ENCODE data around the gene SLC38A10. TPM values are rescaled to one million over a fixed set of nuclear protein-coding genes. Genes with fewer than 3 reads are reported as not detected.

The SLC38A10 gene
- total RNA-seq, 1 experiment from 2014 or later, result 109 TPM

DNA sequence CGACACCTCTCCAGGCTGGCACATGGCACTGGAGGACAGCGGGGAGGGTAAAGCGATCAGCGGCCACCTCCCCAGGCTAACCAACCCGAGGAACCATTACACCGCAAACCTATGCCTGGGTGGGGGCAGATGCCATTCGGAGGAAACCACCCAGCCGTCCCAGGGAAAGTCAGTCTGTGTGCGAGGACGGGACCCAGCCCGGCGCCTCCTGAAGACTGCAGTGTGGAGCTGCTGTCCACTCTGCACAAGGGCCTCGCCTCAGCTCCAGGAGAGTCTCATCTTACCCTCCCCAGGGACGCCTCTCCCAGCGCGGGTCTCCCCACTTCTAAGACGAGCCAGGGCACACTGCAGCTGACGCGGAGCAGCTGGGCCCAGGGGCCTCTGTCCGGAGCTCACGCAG is 8.0 kb downstream of the SLC38A10 start:
- ChIA-PET POLR2A (no interaction called here), RAD21 (ENCODE audit: low non-redundant PET in 1 of 2, low total read pairs in 2 of 2, uncharacterized antibody in 2 of 2, unreplicated experiment in 2 of 2) (no interaction called here), CTCF (no interaction called here)
- Histone ChIP-seq H3K4me2 (ENCODE audit: low read length) (no peak overlapping the region), H3K9me3 (ENCODE audit: control insufficient read depth in 1 of 2, insufficient read depth in 1 of 2, low read depth in 1 of 2, low read length in 2 of 2) (no peaks in the 10 kb centered on the region), H3K27me3 (ENCODE audit: insufficient read depth, low read length) (no peaks in the 10 kb centered on the region), H3K9me2 (ENCODE audit: insufficient read depth) (no peaks in the 10 kb centered on the region), H3K36me3 (ENCODE audit: control insufficient read depth in 1 of 2, insufficient read depth in 2 of 2, low read length in 2 of 2) (peaks cover 33% of the 10 kb centered on the region in 2 experiments; a peak in 3 of 4 replicates), H3K79me2 (ENCODE audit: insufficient read depth, low read length) (peaks cover 73% of the 10 kb centered on the region), H3K27ac (ENCODE audit: low read depth, low read length) (no peak overlapping the region; the same call in 1 of the 2 replicates), H3K9ac (ENCODE audit: low read length) (no peak overlapping the region), H3K4me3 (replicated peaks in 1 of 2; ENCODE audit: low read depth in 1 of 2, low read length in 2 of 2) (no peak overlapping the region), H4K20me1 (ENCODE audit: insufficient read depth) (peaks cover 3% of the 10 kb centered on the region; the same call in 1 of the 2 replicates), H2AFZ (ENCODE audit: low read depth, low read length, poor library complexity, severe bottlenecking) (no peak overlapping the region), H3K4me1 (ENCODE audit: control insufficient read depth in 1 of 2, insufficient read depth in 2 of 2, low read length in 2 of 2) (peaks cover 0 to 5% of the 10 kb centered on the region in 2 experiments; a peak in 2 of 4 replicates)
- BruUV-seq (replicated peaks), result no TSS peak
- intact Hi-C loops (cut with micrococcal nuclease), result no loop called here
- no peak for TF ChIP-seq CBX3 (IDR thresholded peaks at IDR 0.05; ENCODE audit: low read depth)
- TF ChIP-seq POLR2AphosphoS5 (IDR thresholded peaks at IDR 0.05; ENCODE audit: low read depth, low read length), result no peak
- TF ChIP-seq, protein P1, sequence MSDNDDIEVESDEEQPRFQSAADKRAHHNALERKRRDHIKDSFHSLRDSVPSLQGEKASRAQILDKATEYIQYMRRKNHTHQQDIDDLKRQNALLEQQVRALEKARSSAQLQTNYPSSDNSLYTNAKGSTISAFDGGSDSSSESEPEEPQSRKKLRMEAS (IDR thresholded peaks at IDR 0.05), result no peak
- no peak for TF ChIP-seq TCF7L2 (IDR thresholded peaks at IDR 0.05; ENCODE audit: borderline replicate concordance, extremely low read depth, insufficient read depth, insufficient read length)
- no peak for TF ChIP-seq ZFX (IDR thresholded peaks at IDR 0.05)
- TF ChIP-seq SIN3A (IDR thresholded peaks at IDR 0.05; ENCODE audit: low read depth), result no peak
- TF ChIP-seq, protein P2, sequence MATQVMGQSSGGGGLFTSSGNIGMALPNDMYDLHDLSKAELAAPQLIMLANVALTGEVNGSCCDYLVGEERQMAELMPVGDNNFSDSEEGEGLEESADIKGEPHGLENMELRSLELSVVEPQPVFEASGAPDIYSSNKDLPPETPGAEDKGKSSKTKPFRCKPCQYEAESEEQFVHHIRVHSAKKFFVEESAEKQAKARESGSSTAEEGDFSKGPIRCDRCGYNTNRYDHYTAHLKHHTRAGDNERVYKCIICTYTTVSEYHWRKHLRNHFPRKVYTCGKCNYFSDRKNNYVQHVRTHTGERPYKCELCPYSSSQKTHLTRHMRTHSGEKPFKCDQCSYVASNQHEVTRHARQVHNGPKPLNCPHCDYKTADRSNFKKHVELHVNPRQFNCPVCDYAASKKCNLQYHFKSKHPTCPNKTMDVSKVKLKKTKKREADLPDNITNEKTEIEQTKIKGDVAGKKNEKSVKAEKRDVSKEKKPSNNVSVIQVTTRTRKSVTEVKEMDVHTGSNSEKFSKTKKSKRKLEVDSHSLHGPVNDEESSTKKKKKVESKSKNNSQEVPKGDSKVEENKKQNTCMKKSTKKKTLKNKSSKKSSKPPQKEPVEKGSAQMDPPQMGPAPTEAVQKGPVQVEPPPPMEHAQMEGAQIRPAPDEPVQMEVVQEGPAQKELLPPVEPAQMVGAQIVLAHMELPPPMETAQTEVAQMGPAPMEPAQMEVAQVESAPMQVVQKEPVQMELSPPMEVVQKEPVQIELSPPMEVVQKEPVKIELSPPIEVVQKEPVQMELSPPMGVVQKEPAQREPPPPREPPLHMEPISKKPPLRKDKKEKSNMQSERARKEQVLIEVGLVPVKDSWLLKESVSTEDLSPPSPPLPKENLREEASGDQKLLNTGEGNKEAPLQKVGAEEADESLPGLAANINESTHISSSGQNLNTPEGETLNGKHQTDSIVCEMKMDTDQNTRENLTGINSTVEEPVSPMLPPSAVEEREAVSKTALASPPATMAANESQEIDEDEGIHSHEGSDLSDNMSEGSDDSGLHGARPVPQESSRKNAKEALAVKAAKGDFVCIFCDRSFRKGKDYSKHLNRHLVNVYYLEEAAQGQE (IDR thresholded peaks at IDR 0.05; ENCODE audit: low read depth), result no peak
- no peak for TF ChIP-seq ZNF274 (IDR thresholded peaks at IDR 0.05; ENCODE audit: low read depth, low read length)
- TF ChIP-seq, protein P3, sequence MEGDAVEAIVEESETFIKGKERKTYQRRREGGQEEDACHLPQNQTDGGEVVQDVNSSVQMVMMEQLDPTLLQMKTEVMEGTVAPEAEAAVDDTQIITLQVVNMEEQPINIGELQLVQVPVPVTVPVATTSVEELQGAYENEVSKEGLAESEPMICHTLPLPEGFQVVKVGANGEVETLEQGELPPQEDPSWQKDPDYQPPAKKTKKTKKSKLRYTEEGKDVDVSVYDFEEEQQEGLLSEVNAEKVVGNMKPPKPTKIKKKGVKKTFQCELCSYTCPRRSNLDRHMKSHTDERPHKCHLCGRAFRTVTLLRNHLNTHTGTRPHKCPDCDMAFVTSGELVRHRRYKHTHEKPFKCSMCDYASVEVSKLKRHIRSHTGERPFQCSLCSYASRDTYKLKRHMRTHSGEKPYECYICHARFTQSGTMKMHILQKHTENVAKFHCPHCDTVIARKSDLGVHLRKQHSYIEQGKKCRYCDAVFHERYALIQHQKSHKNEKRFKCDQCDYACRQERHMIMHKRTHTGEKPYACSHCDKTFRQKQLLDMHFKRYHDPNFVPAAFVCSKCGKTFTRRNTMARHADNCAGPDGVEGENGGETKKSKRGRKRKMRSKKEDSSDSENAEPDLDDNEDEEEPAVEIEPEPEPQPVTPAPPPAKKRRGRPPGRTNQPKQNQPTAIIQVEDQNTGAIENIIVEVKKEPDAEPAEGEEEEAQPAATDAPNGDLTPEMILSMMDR (IDR thresholded peaks at IDR 0.05 in 2 of 3, conservative IDR thresholded peaks at IDR 0.05 in 1 of 3; ENCODE audit: borderline replicate concordance in 1 of 3, insufficient read depth in 1 of 3, low read depth in 2 of 3, low read length in 2 of 3), result no peak
- TF ChIP-seq POLR2A (IDR thresholded peaks at IDR 0.05; ENCODE audit: borderline replicate concordance, extremely low read depth, insufficient read depth, insufficient read length), result no peak
- no peak for TF ChIP-seq JUND (IDR thresholded peaks at IDR 0.05)
- TF ChIP-seq SP1 (IDR thresholded peaks at IDR 0.05; ENCODE audit: low read depth), result no peak
- TF ChIP-seq ELF1 (IDR thresholded peaks at IDR 0.05; ENCODE audit: borderline replicate concordance, low read depth), result no peak
- no peak for DNase-seq (ENCODE audit: low read depth, low spot score)
- no peak for ATAC-seq
